Endothelial cell of umbilical vein (primary cell): ENCODE measurements around the gene EIF2A. TPM values are rescaled to one million over a fixed set of nuclear protein-coding genes. Genes with fewer than 3 reads are reported as not detected.

Experiments used
- BruUV-seq: library from RNA; stranded (reverse); fragments of 400-500 nt; replicated peaks from 2 replicates; lab custom pipeline; 2021; lab: Mats Ljungman, UMichigan
- CTCF ChIA-PET: fragments of 300-600, 350-600 bp; sonication (Branson Sonifier 250); formaldehyde crosslinking; loops from one replicate; lab custom pipeline; 2021; ENCODE audit warnings: antibody characterized with exemption, inconsistent platforms; lab: Charles Lee
- POLR2A ChIA-PET: fragments of 300-600, 350-600 bp; sonication (Branson Sonifier 250); formaldehyde crosslinking; loops from one replicate; lab custom pipeline; 2021; ENCODE audit warnings: antibody characterized with exemption, inconsistent platforms; lab: Charles Lee
- DNase-seq: peaks from one replicate; pipeline ENCODE4 v3.0.0-alpha.2; 2011; ENCODE audit warnings: low read depth, low spot score
- FAIRE-seq: peaks from 2 replicates; lab custom pipeline; 2011; peaks lifted over from hg19 to GRCh38; lab: Jason Lieb, UNC
- H2AFZ ChIP-seq: 2 replicates; pipeline ENCODE4 v1.6.0; 2012; ENCODE audit warnings: low read depth, low read length, control low read depth, inconsistent platforms
- H3K27ac ChIP-seq: 2 replicates; pipeline ENCODE4 v1.5.1; 2011; ENCODE audit warnings: low read depth, mild to moderate bottlenecking, control low read depth, low read length, moderate library complexity; ENCODE audit not compliant: insufficient read depth
- H3K27me3 ChIP-seq, 2 experiments: 2 replicates each; pipeline versions ENCODE4 v1.6.0 to v1.6.1; 2011; ENCODE audit warnings: low read length in 2 of 2, mixed read lengths in 1 of 2; ENCODE audit not compliant: control insufficient read depth in 2 of 2, insufficient read depth in 2 of 2
- H3K36me3 ChIP-seq, 2 experiments: 2 replicates in 1 of 2; 3 replicates in 1 of 2; pipeline ENCODE4 v1.5.1; 2011; ENCODE audit warnings: low read length in 2 of 2, mild to moderate bottlenecking in 1 of 2, moderate library complexity in 1 of 2; ENCODE audit not compliant: control insufficient read depth in 2 of 2, insufficient read depth in 2 of 2; ENCODE audit errors: extremely low read depth in 1 of 2
- H3K4me1 ChIP-seq: 3 replicates; pipeline ENCODE4 v1.5.1; 2011; ENCODE audit warnings: mild to moderate bottlenecking, low read length; ENCODE audit not compliant: control insufficient read depth, insufficient read depth; ENCODE audit errors: extremely low read depth
- H3K4me2 ChIP-seq: 2 replicates; pipeline ENCODE4 v1.6.1; 2011; ENCODE audit warnings: low read length, control low read depth, mixed read lengths; ENCODE audit not compliant: insufficient read depth
- H3K4me3 ChIP-seq, 3 experiments: fragments of 200-600 bp in 1 of 3; sonication (generic), shearing (Covaris generic) in 1 of 3; replicated peaks in 1 of 3; 2 replicates each; pipeline ENCODE4 v1.5.1; 2011 to 2016; ENCODE audit warnings: control low read depth in 3 of 3, low read length in 3 of 3, mild to moderate bottlenecking in 2 of 3, inconsistent platforms in 1 of 3, low read depth in 1 of 3, moderate library complexity in 1 of 3; ENCODE audit not compliant: insufficient read depth in 1 of 3
- H3K79me2 ChIP-seq: 2 replicates; pipeline ENCODE4 v1.6.0; 2012; ENCODE audit warnings: low read length, inconsistent platforms; ENCODE audit not compliant: control insufficient read depth, insufficient read depth
- H3K9ac ChIP-seq: replicated peaks from 2 replicates; pipeline ENCODE3; 2011; ENCODE audit warnings: low read length, control low read depth; ENCODE audit not compliant: insufficient read depth; ENCODE audit errors: extremely low read depth
- H3K9me1 ChIP-seq: replicated peaks from 3 replicates; pipeline ENCODE4 v1.6.0; 2011; ENCODE audit warnings: mild to moderate bottlenecking, low read length; ENCODE audit not compliant: control insufficient read depth, insufficient read depth; ENCODE audit errors: extremely low read depth
- H3K9me3 ChIP-seq: replicated peaks from 2 replicates; pipeline ENCODE4 v1.5.1; 2012; ENCODE audit warnings: low read length, inconsistent platforms; ENCODE audit not compliant: control insufficient read depth, insufficient read depth
- H4K20me1 ChIP-seq: replicated peaks from 2 replicates; pipeline ENCODE3; 2011; ENCODE audit warnings: mild to moderate bottlenecking, low read length; ENCODE audit not compliant: control insufficient read depth, insufficient read depth; ENCODE audit errors: extremely low read depth
- EZH2 ChIP-seq: IDR thresholded peaks from 2 replicates; pipeline ENCODE4 v1.6.1; 2012; ENCODE audit warnings: borderline replicate concordance, low read depth, mild to moderate bottlenecking, moderate library complexity, low read length, inconsistent platforms; ENCODE audit not compliant: severe bottlenecking
- FOS ChIP-seq: IDR thresholded peaks from 2 replicates; pipeline ENCODE4 v1.6.1; 2011; ENCODE audit warnings: mild to moderate bottlenecking, low read length, moderate library complexity, borderline replicate concordance; ENCODE audit not compliant: insufficient read depth
- GATA2 ChIP-seq: IDR thresholded peaks from 2 replicates; pipeline ENCODE4 v1.7.0; 2011; ENCODE audit warnings: low read depth, mild to moderate bottlenecking, moderate library complexity, mixed read lengths, low read length; ENCODE audit not compliant: insufficient read length, insufficient read depth
- JUN ChIP-seq: IDR thresholded peaks from 2 replicates; pipeline ENCODE4 v1.6.1; 2011; ENCODE audit warnings: borderline replicate concordance, low read depth; ENCODE audit not compliant: insufficient read length, insufficient read depth
- POLR2AphosphoS5 ChIP-seq: IDR thresholded peaks from 2 replicates; pipeline ENCODE4 v1.6.1; 2012; ENCODE audit warnings: low read depth, mild to moderate bottlenecking, control low read depth, low read length, moderate library complexity; ENCODE audit not compliant: insufficient read depth
- dilution Hi-C: fragments of 300-500 bp; cut with MboI; formaldehyde crosslinking; loops from one replicate; pipeline ENCODE4 v1.15.0; 2019; ENCODE audit warnings: low sequenced_read_pairs; ENCODE audit not compliant: extremely low pct_ligation_motif_present
- intact Hi-C: fragments of 100-400 bp; cut with micrococcal nuclease; formaldehyde crosslinking; loops from one replicate; pipeline ENCODE4 v1.10.0; 2022
- polyA plus RNA-seq, 4 experiments: library from polyadenylated mRNA; depleted of rRNA in 3 of 4; stranded (reverse) in 3 of 4; unstranded in 1 of 4; fragments of >200 nt; gene quantifications; 2 replicates each; pipeline versions ENCODE4 v1.2.1 to v1.2.3, GENCODE V29; 2011 to 2012; ENCODE audit warnings: missing spikeins in 1 of 4
- total RNA-seq: library from RNA; stranded (reverse); gene quantifications from 2 replicates; pipeline ENCODE4 v1.2.3, GENCODE V29; 2021
- TF ChIP-seq, protein P1 (sequence below), 2 donors: IDR thresholded peaks; 1 replicate in 1 of 2; 2 replicates in 1 of 2; pipeline ENCODE4 v1.5.1; 2011; ENCODE audit warnings: low read length in 2 of 2, mild to moderate bottlenecking in 2 of 2, moderate library complexity in 2 of 2, control low read depth in 1 of 2, inconsistent platforms in 1 of 2, low read depth in 1 of 2; ENCODE audit not compliant: insufficient read depth in 1 of 2; ENCODE audit errors: extremely low read depth in 1 of 2

The EIF2A gene
- total and polyA plus RNA-seq, 2 donors (not counting 3 experiments of a cell fraction or from before 2014, with no cell fraction given), result 85.2 to 97.6 TPM

- CTCF ChIA-PET, result interaction anchor here (0.7 to 1.7 kb wide), 6 partner anchors 9 to 418 kb away, joined by 3 to 7 read pairs (median 4); partner anchors contain the start of gene SIAH2
Observed at GRCh38 chr3:150602426-150603152, 56.0 kb downstream of the EIF2A start.

More at GRCh38 chr3:150602426-150603152, 56.0 kb downstream of the EIF2A start:
- H3K4me3 ChIP-seq, result peak overlapping the region in 2 of 3 experiments; percentile 67 to 72
- peak overlapping the region; percentile 53 for H3K4me2 ChIP-seq
- peaks cover 40% of the 10 kb centered on the region for H3K79me2 ChIP-seq
- BruUV-seq, result TSS peak; percentile 95
- no peaks in the 10 kb centered on the region for H3K9me3 ChIP-seq
- intact Hi-C loops, result loop anchor here (1.0 to 5.0 kb wide), 7 partner anchors 11 to 635 kb away; partner anchors contain the start of genes EIF2A, ERICH6, MED12L and SERP1
- no peaks in the 10 kb centered on the region for H3K36me3 ChIP-seq
- POLR2A ChIA-PET, result interaction anchor here (0.6 to 1.0 kb wide), 6 partner anchors 9 to 234 kb away, joined by 3 to 6 read pairs (median 4); partner anchors contain the start of genes ERICH6 and SIAH2
- peak overlapping the region; percentile 23 for H2AFZ ChIP-seq
- no peaks in the 10 kb centered on the region for H3K27me3 ChIP-seq
- H4K20me1 ChIP-seq, result no peaks in the 10 kb centered on the region
- H3K9me1 ChIP-seq, result no peaks in the 10 kb centered on the region
- FAIRE-seq, result no peak
- H3K9ac ChIP-seq, result peak overlapping the region; percentile 40
- H3K4me1 ChIP-seq, result peaks cover 31% of the 10 kb centered on the region
- H3K27ac ChIP-seq, result peak overlapping the region; percentile 81
- no peak for DNase-seq
- dilution Hi-C loops, result no loop called here
- TF ChIP-seq, protein P1, sequence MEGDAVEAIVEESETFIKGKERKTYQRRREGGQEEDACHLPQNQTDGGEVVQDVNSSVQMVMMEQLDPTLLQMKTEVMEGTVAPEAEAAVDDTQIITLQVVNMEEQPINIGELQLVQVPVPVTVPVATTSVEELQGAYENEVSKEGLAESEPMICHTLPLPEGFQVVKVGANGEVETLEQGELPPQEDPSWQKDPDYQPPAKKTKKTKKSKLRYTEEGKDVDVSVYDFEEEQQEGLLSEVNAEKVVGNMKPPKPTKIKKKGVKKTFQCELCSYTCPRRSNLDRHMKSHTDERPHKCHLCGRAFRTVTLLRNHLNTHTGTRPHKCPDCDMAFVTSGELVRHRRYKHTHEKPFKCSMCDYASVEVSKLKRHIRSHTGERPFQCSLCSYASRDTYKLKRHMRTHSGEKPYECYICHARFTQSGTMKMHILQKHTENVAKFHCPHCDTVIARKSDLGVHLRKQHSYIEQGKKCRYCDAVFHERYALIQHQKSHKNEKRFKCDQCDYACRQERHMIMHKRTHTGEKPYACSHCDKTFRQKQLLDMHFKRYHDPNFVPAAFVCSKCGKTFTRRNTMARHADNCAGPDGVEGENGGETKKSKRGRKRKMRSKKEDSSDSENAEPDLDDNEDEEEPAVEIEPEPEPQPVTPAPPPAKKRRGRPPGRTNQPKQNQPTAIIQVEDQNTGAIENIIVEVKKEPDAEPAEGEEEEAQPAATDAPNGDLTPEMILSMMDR (IDR thresholded peaks at IDR 0.05; ENCODE audit: extremely low read depth in 1 of 2, insufficient read depth in 1 of 2, low read depth in 1 of 2, low read length in 2 of 2), result no peak
- TF ChIP-seq POLR2AphosphoS5 (no peak), GATA2 (no peak), JUN (no peak), EZH2 (no peak), FOS (no peak)
